ENCODE measurements around the gene ARFGAP3.

DNA sequence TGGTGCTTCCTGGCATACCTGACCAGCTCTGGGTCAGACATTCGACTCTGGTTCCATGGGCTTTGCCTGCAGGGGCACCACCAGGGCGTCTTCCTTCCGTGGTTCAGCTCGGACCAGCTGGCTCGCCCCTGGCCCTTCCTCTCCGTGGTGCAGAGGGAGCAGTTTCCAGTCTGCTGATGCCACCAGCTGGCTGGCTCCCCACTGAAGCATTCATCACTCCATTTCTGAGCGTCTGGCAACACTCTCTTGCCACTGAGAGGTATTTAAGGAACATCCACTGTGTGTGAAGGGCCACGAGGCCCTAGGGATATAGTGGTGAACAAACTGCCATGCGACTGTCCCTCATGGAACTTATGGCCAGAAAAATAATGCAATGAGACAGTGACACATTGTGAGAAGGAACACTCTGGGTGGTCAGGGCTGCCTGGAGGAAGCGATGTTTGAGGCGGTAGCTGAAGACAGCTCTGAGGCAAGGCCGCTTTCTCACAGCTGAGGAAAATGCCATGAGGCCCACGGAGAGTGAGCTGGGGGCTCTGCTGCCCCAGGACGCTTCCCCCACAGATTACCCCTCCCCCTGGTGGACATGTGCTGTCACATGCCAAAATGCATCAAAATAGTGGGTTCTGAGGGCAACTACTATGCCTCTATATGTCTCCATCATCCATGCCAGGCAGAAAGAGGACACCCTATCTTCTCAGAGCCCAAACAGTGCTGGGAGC lies 44.9 kb upstream of the ARFGAP3 start:
- TF ChIP-seq, protein P1, sequence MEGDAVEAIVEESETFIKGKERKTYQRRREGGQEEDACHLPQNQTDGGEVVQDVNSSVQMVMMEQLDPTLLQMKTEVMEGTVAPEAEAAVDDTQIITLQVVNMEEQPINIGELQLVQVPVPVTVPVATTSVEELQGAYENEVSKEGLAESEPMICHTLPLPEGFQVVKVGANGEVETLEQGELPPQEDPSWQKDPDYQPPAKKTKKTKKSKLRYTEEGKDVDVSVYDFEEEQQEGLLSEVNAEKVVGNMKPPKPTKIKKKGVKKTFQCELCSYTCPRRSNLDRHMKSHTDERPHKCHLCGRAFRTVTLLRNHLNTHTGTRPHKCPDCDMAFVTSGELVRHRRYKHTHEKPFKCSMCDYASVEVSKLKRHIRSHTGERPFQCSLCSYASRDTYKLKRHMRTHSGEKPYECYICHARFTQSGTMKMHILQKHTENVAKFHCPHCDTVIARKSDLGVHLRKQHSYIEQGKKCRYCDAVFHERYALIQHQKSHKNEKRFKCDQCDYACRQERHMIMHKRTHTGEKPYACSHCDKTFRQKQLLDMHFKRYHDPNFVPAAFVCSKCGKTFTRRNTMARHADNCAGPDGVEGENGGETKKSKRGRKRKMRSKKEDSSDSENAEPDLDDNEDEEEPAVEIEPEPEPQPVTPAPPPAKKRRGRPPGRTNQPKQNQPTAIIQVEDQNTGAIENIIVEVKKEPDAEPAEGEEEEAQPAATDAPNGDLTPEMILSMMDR (IDR thresholded peaks at IDR 0.05; ENCODE audit: low read depth, low read length), result peak; percentile 33
- TF ChIP-seq POLR2A (IDR thresholded peaks at IDR 0.05; ENCODE audit: extremely low read depth, insufficient read length), result no peak
- TF ChIP-seq, protein P2, sequence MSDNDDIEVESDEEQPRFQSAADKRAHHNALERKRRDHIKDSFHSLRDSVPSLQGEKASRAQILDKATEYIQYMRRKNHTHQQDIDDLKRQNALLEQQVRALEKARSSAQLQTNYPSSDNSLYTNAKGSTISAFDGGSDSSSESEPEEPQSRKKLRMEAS (IDR thresholded peaks at IDR 0.05; ENCODE audit: low read depth, low read length), result no peak
- TF ChIP-seq MYC (IDR thresholded peaks at IDR 0.05; ENCODE audit: low read depth, low read length), result no peak

Measured in NB4 (cell line).